Ramos (cell line): ENCODE data around the gene MCF2L.

Experiments used
- in situ Hi-C: fragments of 300-500 bp; cut with MboI; formaldehyde crosslinking; loops from one replicate; pipeline ENCODE4 v1.14.3; 2022; ENCODE audit warnings: low sequenced_read_pairs; ENCODE audit not compliant: unreplicated experiment

Gene MCF2L

DNA sequence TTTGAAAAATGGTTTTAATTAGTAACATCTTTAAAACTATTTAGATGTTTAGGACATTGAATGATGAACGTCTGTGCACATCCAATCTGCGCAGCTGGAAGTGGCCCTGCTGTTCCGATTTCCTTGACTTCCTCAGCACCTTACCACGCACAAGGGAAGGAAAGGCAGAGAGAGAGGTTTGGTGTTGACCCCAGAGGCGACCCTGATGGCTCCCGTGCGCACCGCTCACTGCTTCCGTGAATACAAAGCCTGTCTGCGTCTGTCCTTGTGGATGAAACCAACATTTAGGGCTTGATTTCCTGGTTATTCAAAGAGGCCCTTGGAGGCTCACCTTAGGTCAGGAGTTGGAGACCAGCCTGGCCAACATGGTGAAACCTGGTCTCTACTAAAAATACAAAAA, 8.5 kb downstream of the MCF2L start:
- in situ Hi-C loops: no loop called here

- in situ Hi-C loops: no loop called here
Measured at GRCh38 chr13:112978561-112979405, 9.8 kb downstream of the MCF2L start.

DNA sequence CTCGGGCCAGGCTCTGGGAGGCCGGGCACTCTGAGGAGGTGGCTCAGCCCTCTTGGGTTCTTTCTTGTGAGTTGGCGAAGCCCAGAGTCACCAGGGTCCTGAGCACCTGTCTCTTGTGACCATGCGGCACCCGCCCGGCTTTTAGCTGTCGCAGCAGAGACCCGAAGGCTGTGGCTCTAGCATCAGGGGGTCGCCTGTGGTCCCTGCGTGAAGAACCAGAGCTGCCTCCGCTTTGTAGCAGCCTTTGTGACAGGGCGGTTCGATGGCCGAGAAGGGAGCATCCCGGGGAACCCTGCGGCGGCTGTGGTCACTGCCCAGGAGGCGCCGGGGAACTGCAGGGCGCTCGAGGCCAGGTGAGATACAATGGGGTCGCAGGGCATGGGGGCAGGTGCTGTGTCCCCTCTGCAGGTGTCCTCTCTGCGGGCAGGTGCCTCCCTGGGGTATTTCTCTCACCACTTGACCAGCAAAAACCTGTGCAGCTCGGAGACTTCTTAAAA, 10.4 kb downstream of the MCF2L start:
- in situ Hi-C loops: no loop called here

GRCh38 chr13:112980434-112980833, 11.4 kb downstream of the MCF2L start:
- in situ Hi-C loops: no loop called here

- in situ Hi-C loops: no loop called here
Measured at GRCh38 chr13:112981451-112981850, 12.4 kb downstream of the MCF2L start.

DNA sequence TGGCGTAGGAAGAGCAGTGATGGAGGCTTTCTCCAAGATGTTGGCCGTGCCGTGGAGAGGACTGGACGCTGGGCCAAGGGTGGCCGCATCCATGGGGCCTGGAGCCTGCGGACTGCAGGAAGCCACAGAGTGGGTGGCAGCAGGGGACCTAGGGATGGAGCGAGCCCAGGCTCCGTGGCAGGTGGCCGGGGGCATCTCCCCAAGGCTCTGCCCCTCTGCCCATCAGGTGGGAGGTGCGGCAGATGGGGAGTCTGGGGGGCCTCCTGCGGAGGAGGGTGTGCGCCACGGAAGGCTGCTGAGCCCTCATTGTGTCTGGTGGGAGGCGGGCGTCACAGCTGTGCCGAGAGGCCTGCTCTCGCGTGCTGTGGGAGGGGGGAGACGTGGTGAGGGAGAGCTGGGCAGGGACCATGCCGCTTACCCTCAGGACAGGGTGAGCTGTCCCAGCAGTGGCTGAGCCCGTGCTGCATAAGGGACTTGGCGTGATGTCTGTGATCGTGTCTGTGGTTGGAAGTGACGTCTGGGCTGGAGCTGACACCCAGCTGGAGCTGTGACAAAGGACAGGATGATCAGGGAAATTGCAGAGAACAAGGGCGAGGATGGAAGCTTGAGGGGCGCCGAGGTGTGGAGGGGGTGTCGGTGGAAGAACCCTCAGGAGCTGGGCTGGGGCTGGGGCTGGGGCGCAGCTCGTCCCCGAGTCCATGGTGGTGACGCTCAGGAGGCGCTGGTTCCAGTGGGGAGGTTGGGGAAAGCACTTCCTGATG, 13.4 kb downstream of the MCF2L start:
- in situ Hi-C loops: no loop called here

- in situ Hi-C loops: no loop called here
Measured at GRCh38 chr13:112983042-112983305, 14.0 kb downstream of the MCF2L start.

GRCh38 chr13:112983428-112984196, 14.6 kb downstream of the MCF2L start:
- in situ Hi-C loops: no loop called here

- in situ Hi-C loops: no loop called here
Measured at GRCh38 chr13:112984501-112984900, 15.5 kb downstream of the MCF2L start.

DNA sequence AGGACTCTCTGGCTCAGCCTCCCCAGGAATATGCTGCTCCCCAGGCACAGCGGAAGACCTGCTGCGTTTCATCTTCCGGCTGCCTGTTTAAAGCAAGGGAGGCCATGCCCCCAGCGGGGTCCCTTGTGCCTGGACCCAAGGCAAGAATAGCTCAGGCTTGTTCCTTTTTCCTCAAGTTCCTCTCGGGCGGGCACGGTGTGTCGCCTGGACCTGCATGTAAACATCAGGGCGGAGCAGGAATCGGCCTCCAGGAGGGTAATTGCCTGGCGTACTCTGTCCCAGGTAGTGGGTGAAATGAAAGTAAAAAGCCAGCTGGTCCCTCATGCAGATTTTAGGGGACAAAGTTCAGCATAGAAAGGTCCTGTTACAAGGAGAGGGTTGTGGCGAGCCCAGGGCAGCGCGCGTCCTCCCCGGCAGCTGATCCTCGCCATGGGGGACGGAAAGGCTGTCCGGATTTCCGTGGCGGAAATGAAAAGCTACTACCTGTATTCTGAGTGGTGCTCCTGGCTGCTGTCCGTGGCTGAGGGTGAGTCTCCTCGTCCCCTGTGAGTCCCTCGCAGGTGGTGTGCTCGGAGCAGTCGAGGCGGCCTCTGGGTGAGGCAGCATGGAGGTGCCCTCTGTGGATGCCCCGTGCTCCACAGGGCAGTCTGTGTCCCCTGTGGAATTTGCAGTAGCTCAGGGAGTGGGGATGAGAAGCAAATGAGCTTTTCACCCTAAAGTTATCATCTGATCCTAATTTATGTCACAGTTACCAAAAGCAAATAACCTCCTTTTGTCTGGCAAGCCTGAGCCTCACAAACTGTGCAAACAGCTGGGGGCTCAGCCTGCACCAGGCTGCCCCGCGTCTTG, 16.2 kb downstream of the MCF2L start:
- in situ Hi-C loops: no loop called here

DNA sequence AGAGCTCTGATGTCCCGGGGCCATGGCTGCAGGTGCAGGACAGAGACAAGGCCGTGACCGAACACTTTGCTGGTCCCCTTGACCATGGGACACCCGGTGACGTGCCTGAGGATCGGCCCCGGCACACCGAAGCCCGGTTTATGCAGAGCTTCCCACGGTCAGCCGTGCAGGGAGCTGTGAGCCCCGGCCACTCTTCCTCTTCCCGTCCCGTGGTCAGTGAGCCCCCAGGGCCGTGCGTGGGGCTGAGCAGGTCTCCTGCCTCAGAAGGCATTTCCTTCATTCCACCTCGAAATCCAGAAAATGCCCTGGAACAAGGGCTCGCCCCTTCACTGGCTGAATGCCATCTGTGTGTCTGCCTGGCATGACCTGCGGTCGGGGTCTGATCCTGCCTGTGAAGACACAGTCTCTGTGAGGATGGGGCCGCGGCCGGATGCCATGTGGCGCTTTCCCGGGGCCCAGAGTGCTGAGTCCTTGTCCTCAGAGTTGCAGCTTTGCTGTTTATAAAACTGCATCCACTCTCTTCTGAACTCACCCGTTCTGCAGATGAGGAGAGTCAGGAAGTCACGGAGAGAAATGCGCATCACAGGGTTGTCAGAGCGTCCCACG, 16.9 kb downstream of the MCF2L start:
- in situ Hi-C loops: no loop called here

- in situ Hi-C loops: no loop called here
Measured at GRCh38 chr13:112986470-112986869, 17.5 kb downstream of the MCF2L start.

DNA sequence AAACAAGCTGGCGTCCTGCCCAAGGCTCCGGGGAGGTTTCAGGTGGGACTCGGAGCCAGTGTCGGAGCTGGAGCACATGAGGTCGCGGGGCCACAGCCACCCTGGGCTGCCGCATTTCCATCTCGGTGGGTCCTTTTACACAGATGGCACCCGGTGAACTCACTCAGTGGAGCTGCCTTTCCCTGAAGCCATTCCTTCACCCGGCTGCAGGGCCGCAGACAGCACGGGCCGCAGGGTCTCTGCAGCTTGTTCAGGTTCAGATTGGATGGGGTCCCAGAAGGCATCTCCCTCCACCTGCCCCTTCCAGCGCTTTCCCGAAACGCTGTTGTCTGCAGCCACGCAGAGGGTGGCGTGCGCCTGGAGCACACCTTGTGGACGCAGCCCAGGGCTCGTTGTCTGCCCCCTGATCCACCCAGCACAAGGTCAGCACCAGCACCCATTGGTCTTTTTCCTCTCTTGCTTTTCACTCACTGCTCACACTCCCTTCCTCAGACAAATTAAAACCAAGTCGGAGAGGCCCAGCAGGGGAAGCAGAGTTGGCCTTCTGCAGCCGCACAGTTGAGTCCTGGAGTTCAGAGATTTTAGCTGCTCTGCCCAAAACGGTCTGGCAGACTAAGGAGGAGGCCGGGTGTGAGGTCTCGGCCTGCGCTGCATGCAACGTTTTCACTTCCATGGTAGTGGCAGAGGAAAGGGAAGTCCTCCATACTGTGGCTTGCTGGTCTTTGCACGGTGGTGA, 18.1 kb downstream of the MCF2L start:
- in situ Hi-C loops: no loop called here

DNA sequence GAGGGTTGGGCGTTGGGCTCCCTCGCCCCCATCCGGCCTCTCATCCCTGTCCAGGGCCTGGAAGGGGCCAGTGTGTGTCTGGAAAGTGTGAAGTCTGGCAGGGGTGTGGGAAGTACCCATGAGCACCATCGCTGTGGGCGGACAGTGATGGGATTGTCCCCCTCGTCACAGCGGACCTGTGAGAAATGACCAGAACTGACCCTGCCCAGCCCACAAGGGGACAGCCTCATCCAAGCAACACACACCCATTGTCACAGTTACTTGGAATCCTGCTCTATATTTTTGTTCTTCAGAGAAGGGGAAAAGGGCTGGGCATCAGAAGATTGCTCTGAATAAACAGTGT, 18.6 kb downstream of the MCF2L start:
- in situ Hi-C loops: no loop called here

- in situ Hi-C loops: no loop called here
Measured at GRCh38 chr13:112990783-112991182, 21.8 kb downstream of the MCF2L start.

DNA sequence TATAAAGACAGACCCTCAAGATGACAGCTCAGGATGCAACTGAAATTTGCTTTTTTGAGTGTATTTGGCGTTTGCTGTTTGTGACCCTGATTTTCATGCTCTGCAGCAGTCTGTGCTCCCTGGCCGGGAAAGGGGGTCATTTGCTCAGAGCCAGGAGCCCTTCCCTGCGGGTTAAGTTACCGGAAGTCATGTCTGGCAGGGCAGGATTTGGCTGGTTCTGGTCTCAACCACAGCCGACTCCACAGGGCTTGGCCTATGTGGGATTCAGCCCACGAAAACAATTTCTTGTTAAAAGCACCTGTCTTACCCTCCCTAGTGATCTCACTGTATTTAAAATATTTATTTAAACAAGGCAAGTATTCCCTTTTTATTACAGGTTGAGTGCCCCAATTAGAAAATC, 22.6 kb downstream of the MCF2L start:
- in situ Hi-C loops: no loop called here

DNA sequence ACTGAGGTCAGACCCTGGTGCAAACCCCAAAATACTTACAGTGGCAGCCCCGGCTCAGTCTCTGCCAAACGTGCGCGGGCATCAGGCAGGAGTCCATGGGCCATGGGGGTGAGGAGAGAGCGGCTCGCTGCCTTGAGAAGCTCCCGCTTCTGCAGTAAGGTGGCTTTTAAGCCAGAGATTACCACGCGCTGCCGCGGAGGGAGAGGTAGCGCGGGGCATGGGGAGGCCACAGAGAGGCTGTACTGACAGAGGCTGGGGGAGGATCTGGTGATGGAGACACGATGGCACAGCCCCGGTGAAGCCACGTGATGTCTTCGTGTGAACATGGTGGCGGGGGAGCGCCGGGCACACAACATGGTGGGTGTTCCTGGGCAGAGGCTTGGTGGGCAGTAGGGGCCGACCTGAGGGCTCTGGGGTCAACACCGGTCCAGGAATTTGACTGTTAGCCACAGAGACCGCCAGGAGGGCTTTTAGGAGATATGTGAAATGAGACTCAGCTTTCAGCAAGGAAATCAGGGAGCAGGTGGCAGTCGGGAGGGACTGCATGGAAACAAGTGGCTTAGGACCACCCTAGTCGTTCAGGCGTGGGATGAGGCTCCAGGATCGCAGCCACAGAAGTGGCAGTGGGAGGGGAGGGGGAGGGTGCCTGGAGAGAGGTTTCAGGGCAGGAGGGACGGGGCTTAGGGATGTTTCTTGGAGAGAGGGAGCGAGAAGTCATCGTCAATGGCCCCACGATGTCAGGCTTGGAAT, 24.1 kb downstream of the MCF2L start:
- in situ Hi-C loops: no loop called here

GRCh38 chr13:112994084-112994780, 25.2 kb downstream of the MCF2L start:
- in situ Hi-C loops: no loop called here
